GM21360 (cell line): ENCODE results near the gene COX14.
"Not testable (repeated sequence)": the region's sequence is repeated elsewhere in the genome, so short reads cannot be mapped to it uniquely, and the experiment has no call there.

Experiments used
- ATAC-seq: cut with Tn5 transposase; IDR thresholded peaks from one replicate; pipeline ENCODE4 v1.9.1; 2021; ENCODE audit warnings: mild to moderate bottlenecking, moderate library complexity; ENCODE audit not compliant: unreplicated experiment

The COX14 gene

GRCh38 chr12:50151047-50151687, 39.1 kb downstream of the COX14 start:
- ATAC-seq: no peak

GRCh38 chr12:50154947-50155346, 42.9 kb downstream of the COX14 start:
- ATAC-seq: not testable (repeated sequence)

DNA sequence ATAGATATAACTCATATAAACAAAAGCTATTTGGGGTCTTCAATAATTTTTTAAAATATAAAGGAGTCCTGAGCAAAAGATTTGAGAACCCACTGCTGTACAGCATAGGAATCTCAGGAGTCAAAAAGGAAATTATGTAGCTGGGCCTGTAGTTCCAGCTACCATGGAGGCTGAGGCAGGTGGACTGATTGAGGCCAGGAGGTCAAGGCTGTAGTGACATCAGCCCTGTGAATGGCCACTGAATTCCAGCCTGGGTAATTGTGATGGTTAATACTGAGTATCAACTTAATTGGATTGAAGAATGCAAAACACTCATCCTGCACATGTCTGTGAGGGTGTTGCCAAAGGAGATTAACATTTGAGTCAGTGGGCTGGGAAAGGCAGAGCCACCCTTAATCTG, 44.6 kb downstream of the COX14 start:
- no peak for ATAC-seq

DNA sequence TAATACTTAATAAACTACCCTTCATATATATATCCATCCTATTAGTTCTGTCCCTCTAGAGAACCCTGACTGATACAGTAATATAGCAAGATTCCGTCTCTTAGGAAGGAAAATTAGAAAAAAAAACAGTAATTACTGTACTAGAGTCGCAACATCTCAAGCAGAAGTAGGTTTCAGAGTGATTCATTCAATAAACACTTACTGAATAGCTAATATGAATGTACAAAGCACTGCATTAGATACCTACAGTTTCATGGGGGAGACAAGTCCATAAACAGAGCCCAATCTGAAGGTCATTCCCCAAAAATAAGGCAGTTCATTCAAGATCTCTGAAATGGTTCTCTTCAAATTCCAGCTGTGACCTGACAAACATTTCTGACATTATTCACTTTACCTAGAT, 45.2 kb downstream of the COX14 start:
- ATAC-seq: no peak

DNA sequence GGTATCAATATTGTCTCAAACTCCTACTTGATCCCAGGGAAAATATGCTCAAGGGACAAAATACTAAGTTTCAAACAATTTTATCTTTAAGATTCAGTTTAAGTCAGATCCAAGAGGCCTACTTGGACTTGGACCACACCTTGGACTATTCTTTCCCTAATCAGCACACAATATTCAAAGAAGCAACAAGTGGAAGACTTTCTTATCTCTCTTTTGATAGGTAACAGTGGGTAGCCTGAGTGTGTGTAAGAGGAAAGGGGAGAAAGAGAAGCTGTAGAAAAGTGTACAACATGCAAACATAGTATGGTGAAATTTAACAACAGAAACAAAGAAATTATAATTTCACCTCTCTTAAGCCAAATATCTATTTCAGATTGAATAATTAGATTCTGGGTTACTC, 48.6 kb downstream of the COX14 start:
- ATAC-seq: no peak

- no peak for ATAC-seq
These were observed 50.2 kb downstream of the COX14 start for GRCh38 chr12:50162230-50162629.

GRCh38 chr12:50164963-50165362, 52.9 kb downstream of the COX14 start:
- ATAC-seq: no peak

GRCh38 chr12:50166799-50167048, 54.7 kb downstream of the COX14 start:
- ATAC-seq: peak; percentile 24

DNA sequence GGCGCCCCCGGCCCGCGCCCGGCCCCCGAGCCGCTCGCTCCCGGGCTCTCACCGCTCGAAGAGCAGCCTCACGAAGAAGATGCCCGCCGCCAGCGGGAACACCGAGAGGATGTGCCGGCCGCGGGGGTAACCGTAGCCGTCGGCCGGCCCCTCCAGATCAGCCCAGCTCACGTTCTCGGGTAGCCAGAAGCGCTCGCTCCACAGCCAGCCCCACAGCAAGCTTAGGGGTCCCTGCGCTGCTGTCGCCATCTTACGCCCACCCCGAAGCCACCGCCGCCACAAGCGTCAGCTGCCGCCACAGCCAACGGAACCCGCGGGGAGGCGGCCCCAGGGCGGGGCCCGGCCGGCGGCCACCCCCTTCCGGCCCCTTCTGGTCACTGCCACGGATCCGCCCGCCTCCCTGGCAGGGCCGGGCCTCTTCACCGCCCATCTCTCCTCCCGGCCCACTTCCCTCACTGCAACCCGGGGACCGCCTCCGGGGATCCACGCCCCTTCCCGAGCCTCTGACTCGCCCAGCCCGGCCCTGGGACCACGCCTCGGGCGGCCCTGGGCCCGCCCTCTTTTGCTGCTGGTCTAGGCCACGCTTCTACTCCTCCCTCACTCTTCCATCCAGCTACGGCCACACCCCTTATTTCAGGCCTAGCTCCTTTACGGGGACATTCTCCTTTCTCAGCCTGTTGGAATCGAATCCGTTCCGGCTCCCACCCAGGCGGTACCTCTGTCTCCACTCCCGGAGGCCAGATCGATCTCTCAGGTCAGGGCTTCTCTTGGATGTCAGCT, 55.2 kb downstream of the COX14 start, which contains the start of gene CERS5:
Gene CERS5 (minus strand): TSS at position 321 of the 780 bp plus-strand sequence. CDS start 72 bp downstream, at position 249.
- ATAC-seq: peak; percentile 96
